Smooth muscle cell (in vitro differentiated cells): ENCODE measurements around the gene ITPR2. TPM values are rescaled to one million over a fixed set of nuclear protein-coding genes. Genes with fewer than 3 reads are reported as not detected.
A peak's percentile ranks its signal among the peaks of the same experiment; 100 is the strongest.

Experiments used
- DNase-seq: peaks from one replicate; lab custom pipeline; 2025; ENCODE audit not compliant: unreplicated experiment; lab: John Stamatoyannopoulos, UW
- H2AFZ ChIP-seq: fragments of 200-600 bp; sonication (generic); 2 replicates; pipeline ENCODE4 v1.6.0; 2016; ENCODE audit warnings: antibody characterized with exemption, low read depth, mild to moderate bottlenecking
- H3F3A ChIP-seq: fragments of 200-600 bp; sonication (generic); 2 replicates; pipeline ENCODE4 v1.6.0; 2017; ENCODE audit warnings: antibody characterized with exemption, low read depth
- H3K27ac ChIP-seq: fragments of 200-600 bp; sonication (generic); 2 replicates; pipeline ENCODE4 v1.5.1; 2016; ENCODE audit warnings: low read depth, mild to moderate bottlenecking
- H3K27me3 ChIP-seq: fragments of 200-600 bp; sonication (generic); 2 replicates; pipeline ENCODE4 v1.6.1; 2016; ENCODE audit warnings: low read depth, mild to moderate bottlenecking
- H3K36me3 ChIP-seq: fragments of 200-600 bp; sonication (generic); 2 replicates; pipeline ENCODE4 v1.5.1; 2016; ENCODE audit warnings: low read depth
- H3K4me1 ChIP-seq: fragments of 200-600 bp; sonication (generic); 2 replicates; pipeline ENCODE4 v1.5.1; 2016; ENCODE audit warnings: low read depth
- H3K4me2 ChIP-seq: fragments of 200-600 bp; sonication (generic); 2 replicates; pipeline ENCODE4 v1.6.0; 2016; ENCODE audit warnings: mild to moderate bottlenecking
- H3K4me3 ChIP-seq: fragments of 200-600 bp; sonication (generic); 2 replicates; pipeline ENCODE4 v1.5.1; 2016; ENCODE audit warnings: mild to moderate bottlenecking
- H3K79me2 ChIP-seq: fragments of 200-600 bp; sonication (generic); 2 replicates; pipeline ENCODE4 v1.6.0; 2016; ENCODE audit warnings: low read depth, mild to moderate bottlenecking
- H3K9ac ChIP-seq: fragments of 200-600 bp; sonication (generic); 2 replicates; pipeline ENCODE4 v1.6.0; 2016; ENCODE audit warnings: low read depth
- H3K9me3 ChIP-seq: fragments of 200-600 bp; sonication (generic); replicated peaks from 2 replicates; pipeline ENCODE4 v1.5.1; 2016; ENCODE audit warnings: low read depth
- H4K20me1 ChIP-seq: fragments of 200-600 bp; sonication (generic); 2 replicates; pipeline ENCODE4 v1.6.0; 2016; ENCODE audit warnings: low read depth
- CTCF ChIP-seq: fragments of 200-600 bp; sonication (generic); IDR thresholded peaks from 2 replicates; pipeline ENCODE4 v1.5.1; 2017; ENCODE audit warnings: borderline replicate concordance, mild to moderate bottlenecking, antibody characterized with exemption; ENCODE audit not compliant: insufficient read depth, poor library complexity, severe bottlenecking
- WGBS: methylation state at CpG from one replicate; pipeline ENCODE4 v1.1.7; 2016; ENCODE audit warnings: low lambda C conversion rate; 5-methylcytosine and 5-hydroxymethylcytosine counted together
- polyA plus RNA-seq: library from polyadenylated mRNA; unstranded; fragments of >200 nt; fragmentation: Nextera tagmentation; extraction: Ambion mirVana; gene quantifications from 2 replicates; pipeline ENCODE4 v1.2.1, GENCODE V29; 2016
- total RNA-seq: library from RNA; depleted of rRNA; stranded (reverse); fragments of >200 nt; gene quantifications from 2 replicates; pipeline ENCODE4 v1.2.3, GENCODE V29; 2014

Gene ITPR2
- total and polyA plus RNA-seq, 2 experiments from 2014 or later = 6.8 to 17.4 TPM

DNA sequence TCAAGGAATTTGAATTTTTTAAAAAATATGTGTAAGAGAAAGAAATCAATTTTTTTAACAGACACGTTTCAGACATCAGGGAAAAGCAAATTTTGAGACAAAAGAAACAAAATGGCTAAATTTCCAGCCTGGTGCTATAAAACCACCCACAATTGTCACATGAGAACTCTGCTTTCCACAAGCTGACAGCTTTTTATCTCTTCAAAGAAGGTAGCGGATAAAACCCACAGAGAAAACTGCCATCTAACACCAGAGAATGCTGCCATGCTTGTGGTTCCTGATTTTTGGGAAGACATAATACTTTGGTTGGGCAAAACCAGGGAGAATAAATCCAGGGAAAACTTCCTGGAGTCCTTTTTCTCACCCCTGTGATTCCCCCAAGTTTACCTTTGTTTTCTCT is 10.3 kb upstream of the ITPR2 start:
- Histone ChIP-seq H3F3A (no peaks in the 10 kb centered on the region), H3K9ac (no peak overlapping the region), H4K20me1 (no peaks in the 10 kb centered on the region), H3K79me2 (no peaks in the 10 kb centered on the region), H3K36me3 (no peaks in the 10 kb centered on the region), H3K4me3 (no peak overlapping the region), H3K4me2 (no peak overlapping the region), H3K9me3 (no peaks in the 10 kb centered on the region), H3K27me3 (no peaks in the 10 kb centered on the region), H3K4me1 (peaks cover 10% of the 10 kb centered on the region), H3K27ac (no peak overlapping the region), H2AFZ (peak overlapping the region; percentile 79)
- 50% methylated on average over 2 of the region's 2 CpGs for whole genome bisulfite sequencing
- TF ChIP-seq CTCF = no peak
- DNase-seq = no peak

DNA sequence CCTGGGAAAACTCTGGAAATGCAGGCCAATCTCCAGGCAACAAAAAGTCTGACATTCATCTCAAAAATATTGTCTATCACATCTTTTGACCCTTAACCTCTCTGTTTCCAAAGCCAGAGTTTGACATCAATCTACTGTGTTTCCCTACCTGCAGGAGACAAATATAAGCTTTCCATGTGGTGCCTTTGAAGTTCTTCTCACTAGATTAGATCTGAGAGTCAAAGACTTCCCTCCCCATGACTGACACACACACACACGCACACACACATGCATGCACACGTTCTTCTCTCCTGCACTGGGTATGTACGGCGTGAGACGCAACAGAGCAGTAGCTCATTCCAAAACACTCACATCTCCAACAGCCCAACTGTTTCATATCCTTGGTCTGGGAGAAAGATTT is 8.1 kb upstream of the ITPR2 start:
- Histone ChIP-seq H3K4me2 (no peak overlapping the region), H3K27me3 (no peaks in the 10 kb centered on the region), H3F3A (no peaks in the 10 kb centered on the region), H3K79me2 (no peaks in the 10 kb centered on the region), H3K9me3 (no peaks in the 10 kb centered on the region), H4K20me1 (no peaks in the 10 kb centered on the region), H3K36me3 (no peaks in the 10 kb centered on the region), H3K9ac (no peak overlapping the region), H3K27ac (no peak overlapping the region), H3K4me3 (no peak overlapping the region), H3K4me1 (peaks cover 4% of the 10 kb centered on the region), H2AFZ (no peak overlapping the region)
- WGBS = 82% methylated on average over 5 of the region's 5 CpGs
- TF ChIP-seq CTCF = no peak
- no peak for DNase-seq

- no peak for TF ChIP-seq CTCF
- Histone ChIP-seq H3K4me1 (no peaks in the 10 kb centered on the region), H3K27ac (no peak overlapping the region), H3K27me3 (no peaks in the 10 kb centered on the region), H3K79me2 (no peaks in the 10 kb centered on the region), H3F3A (no peaks in the 10 kb centered on the region), H3K9me3 (no peaks in the 10 kb centered on the region), H2AFZ (no peak overlapping the region), H3K9ac (no peak overlapping the region), H3K4me2 (no peak overlapping the region), H3K36me3 (no peaks in the 10 kb centered on the region), H3K4me3 (no peak overlapping the region), H4K20me1 (no peaks in the 10 kb centered on the region)
- DNase-seq = no peak
- WGBS = 92% methylated on average over 3 of the region's 3 CpGs
Measured at GRCh38 chr12:26839512-26839911, 6.5 kb upstream of the ITPR2 start.

DNA sequence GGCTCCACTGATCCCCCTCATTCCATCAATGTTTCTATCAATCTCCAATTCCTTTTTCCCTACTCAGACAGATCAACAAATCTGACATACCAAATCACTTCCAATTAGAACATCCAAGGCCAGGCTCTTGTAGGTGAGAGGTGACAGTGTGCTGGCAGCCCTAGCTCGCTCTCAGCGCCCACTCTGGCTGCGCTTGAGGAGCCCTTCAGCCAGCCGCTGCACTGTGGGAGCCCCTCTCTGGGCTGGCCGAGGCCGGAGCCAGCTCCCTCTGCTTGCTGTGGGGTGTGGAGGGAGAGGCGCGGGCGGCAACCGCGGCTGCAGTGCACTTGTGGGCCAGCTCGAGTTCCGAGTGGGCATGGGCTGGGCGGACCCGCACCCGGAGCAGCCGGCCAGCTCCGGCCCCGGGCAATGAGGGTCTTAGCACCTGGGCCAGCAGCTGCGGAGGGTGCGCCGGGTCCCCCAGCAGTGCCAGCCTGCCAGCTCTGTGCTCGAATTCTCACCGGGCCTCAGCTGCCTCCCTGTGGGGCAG is 6.0 kb upstream of the ITPR2 start:
- DNase-seq = no peak
- Histone ChIP-seq H3K27ac (no peak overlapping the region), H3K4me2 (no peak overlapping the region), H3K36me3 (no peaks in the 10 kb centered on the region), H3K9ac (no peak overlapping the region), H3K27me3 (no peaks in the 10 kb centered on the region), H3K4me3 (no peak overlapping the region), H3F3A (no peaks in the 10 kb centered on the region), H3K9me3 (no peaks in the 10 kb centered on the region), H3K4me1 (no peaks in the 10 kb centered on the region), H4K20me1 (no peaks in the 10 kb centered on the region), H2AFZ (no peak overlapping the region), H3K79me2 (no peaks in the 10 kb centered on the region)
- TF ChIP-seq CTCF = no peak
- WGBS = 97% methylated on average over 24 of the region's 24 CpGs
